Pancreas (tissue), 10 donors: ENCODE measurements around the gene TPX2. TPM values are rescaled to one million over a fixed set of nuclear protein-coding genes. Genes with fewer than 3 reads are reported as not detected.

Experiments used
- ATAC-seq, 4 donors: fragments of 200-7000 bp; cut with Tn5 transposase; one replicate each; pipeline versions ENCODE4 v1.8.0 to v1.9.1; 2020; ENCODE audit warnings: mild to moderate bottlenecking in 4 of 4, moderate library complexity in 4 of 4
- DNase-seq, 6 donors: peaks; one replicate each; pipeline ENCODE4 v3.0.0-alpha.2; 2020
- FAIRE-seq: peaks from 2 replicates; lab custom pipeline; 2012; peaks lifted over from hg19 to GRCh38; lab: Jason Lieb, UNC
- H3K27ac ChIP-seq, 4 donors: fragments of 200-600 bp; sonication (generic); 1 replicate in 3 of 4; 2 replicates in 1 of 4; pipeline versions ENCODE4 v1.5.0 to v1.8.0; 2020
- H3K27me3 ChIP-seq, 4 donors: fragments of 200-600 bp; one replicate each; pipeline ENCODE4 v1.8.0; 2021
- H3K36me3 ChIP-seq, 3 donors: fragments of 200-600 bp; sonication (generic) in 1 of 3; one replicate each; pipeline versions ENCODE4 v1.5.0 to v1.8.0; 2020 to 2021
- H3K4me1 ChIP-seq, 3 donors: fragments of 200-600 bp; one replicate each; pipeline ENCODE4 v1.8.0; 2021
- H3K4me3 ChIP-seq, 4 donors: fragments of 200-600 bp; sonication (generic) in 2 of 4; one replicate each; pipeline versions ENCODE4 v1.5.0 to v1.8.0; 2020 to 2021
- H3K9me3 ChIP-seq, 4 donors: fragments of 200-600 bp; one replicate each; pipeline ENCODE4 v1.8.0; 2021
- WGBS, 2 donors: extraction: QIAGEN DNeasy Blood & Tissue Kit; methylation state at CpG; one replicate each; pipeline ENCODE4 v1.1.7; 2013; 5-methylcytosine and 5-hydroxymethylcytosine counted together
- intact Hi-C, 3 donors: fragments of 100-400 bp; cut with DNase I; formaldehyde crosslinking; loops; one replicate each; pipeline versions ENCODE4 v1.11.1 to v1.14.2; 2022
- polyA plus RNA-seq, 2 donors: library from polyadenylated mRNA; stranded (reverse); fragments of 200-250 nt; gene quantifications; one replicate each; pipeline ENCODE4 v1.2.3, GENCODE V29; 2013
- total RNA-seq, 6 donors: library from RNA; stranded (reverse); fragmentation: NEBNext Ultra II Directional in 4 of 6; extraction: Animal tissue kit (Norgen Biotek cat#: 25700) in 4 of 6; gene quantifications; one replicate each; pipeline versions ENCODE4 v1.2.1 to v1.2.4, GENCODE V29; 2021 to 2023
- TF ChIP-seq, protein P1 (sequence below), 4 donors: fragments of 200-600 bp; sonication (generic) in 3 of 4; IDR thresholded peaks; one replicate each; pipeline versions ENCODE4 v1.5.0 to v1.8.0; 2021; ENCODE audit warnings: antibody characterized with exemption in 4 of 4
- donor health status: healthy with polysubstance abuse.
- donor health status: DM: no; HTN: no; CAD: no; lungs with moderate emphysema.
- donor health status: DM: no; HTN: no; CAD: no.
- donor health status: control.
- donor health status: control.
- donor health status: Bipolar disorder and iron deficiency.
- donor health status: DM: yes; HTN: yes; CAD: no.
- donor health status: DM: no; HTN: no; CAD: no.
- donor health status: DM: no; HTN: no; CAD: no.
- donor health status: DM: yes; HTN: yes; CAD: no.

The TPX2 gene
- total and polyA plus RNA-seq, 8 donors: 0.04 to 1.5 (median 0.40) TPM; not detected in 1

DNA sequence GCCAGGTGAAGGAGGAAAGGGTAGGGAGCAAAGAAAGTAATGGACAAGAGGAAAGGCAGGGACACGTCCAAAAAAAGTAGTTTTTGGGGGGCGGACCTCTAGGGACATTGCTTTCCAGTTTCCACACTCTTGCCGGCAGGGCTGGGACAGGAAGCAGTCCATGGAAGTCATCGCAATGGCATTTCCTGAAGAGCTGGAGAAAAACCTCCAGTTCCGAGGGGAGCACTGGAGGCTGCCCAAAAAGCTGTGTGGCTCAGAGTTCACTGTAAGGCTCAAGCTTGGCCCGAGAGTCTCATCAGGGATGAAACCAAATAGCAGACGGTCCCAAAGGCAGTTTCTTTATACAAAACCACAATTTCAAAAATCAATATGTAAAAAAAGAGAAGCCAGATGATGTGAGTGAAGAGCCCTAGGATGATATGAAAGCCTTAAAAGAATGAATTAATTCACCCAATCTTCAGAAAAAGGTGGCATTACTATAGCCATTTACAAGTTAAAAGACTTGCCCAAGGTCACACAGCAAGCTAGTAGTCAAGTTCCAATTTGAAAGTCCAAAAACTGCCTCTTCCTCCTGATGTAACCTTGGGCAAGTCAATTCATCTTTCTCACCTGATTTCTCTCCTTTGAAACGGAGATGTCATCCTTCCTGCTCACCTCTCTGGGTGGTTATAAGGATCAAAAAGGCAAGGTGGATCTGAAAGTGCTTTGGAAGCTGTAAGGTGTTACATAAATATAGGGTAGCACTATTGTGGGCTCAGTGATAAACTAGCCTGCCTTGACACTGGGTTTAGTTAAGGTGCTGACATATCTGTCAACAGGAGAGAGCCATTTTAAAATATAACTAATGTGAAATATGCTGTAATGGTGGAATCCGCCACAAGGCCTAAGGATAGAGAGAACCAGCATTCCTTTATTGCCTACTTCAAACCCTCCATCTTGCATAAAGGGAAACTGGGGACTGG is 25.5 kb upstream of the TPX2 start:
- peak in 3 of 4 donors; percentile 2 to 17 (median 4) for ATAC-seq
- peaks cover 0 to 5% (median 0%) of the 10 kb centered on the region in 3 donors for H3K36me3 ChIP-seq
- no peaks in the 10 kb centered on the region for H3K9me3 ChIP-seq
- DNase-seq: peak in 2 of 6 donors; percentile 40 to 42
- H3K4me3 ChIP-seq: no peak overlapping the region
- TF ChIP-seq, protein P1, sequence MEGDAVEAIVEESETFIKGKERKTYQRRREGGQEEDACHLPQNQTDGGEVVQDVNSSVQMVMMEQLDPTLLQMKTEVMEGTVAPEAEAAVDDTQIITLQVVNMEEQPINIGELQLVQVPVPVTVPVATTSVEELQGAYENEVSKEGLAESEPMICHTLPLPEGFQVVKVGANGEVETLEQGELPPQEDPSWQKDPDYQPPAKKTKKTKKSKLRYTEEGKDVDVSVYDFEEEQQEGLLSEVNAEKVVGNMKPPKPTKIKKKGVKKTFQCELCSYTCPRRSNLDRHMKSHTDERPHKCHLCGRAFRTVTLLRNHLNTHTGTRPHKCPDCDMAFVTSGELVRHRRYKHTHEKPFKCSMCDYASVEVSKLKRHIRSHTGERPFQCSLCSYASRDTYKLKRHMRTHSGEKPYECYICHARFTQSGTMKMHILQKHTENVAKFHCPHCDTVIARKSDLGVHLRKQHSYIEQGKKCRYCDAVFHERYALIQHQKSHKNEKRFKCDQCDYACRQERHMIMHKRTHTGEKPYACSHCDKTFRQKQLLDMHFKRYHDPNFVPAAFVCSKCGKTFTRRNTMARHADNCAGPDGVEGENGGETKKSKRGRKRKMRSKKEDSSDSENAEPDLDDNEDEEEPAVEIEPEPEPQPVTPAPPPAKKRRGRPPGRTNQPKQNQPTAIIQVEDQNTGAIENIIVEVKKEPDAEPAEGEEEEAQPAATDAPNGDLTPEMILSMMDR (IDR thresholded peaks at IDR 0.05): no peak
- peak overlapping the region; percentile 85 to 93 (median 90) for H3K27ac ChIP-seq
- intact Hi-C loops: no loop called here
- 60 to 61% methylated on average over 9 of the region's 9 CpGs for WGBS, 2 donors
- peaks cover 54 to 72% (median 69%) of the 10 kb centered on the region in 3 donors for H3K4me1 ChIP-seq
- no peak for FAIRE-seq
- no peaks in the 10 kb centered on the region for H3K27me3 ChIP-seq

GRCh38 chr20:31715766-31716165 is 23.3 kb upstream of the TPX2 start:
- WGBS, 2 donors: 56 to 61% methylated on average over 3 of the region's 3 CpGs
- Histone ChIP-seq H3K36me3 (peaks cover 0 to 5% (median 0%) of the 10 kb centered on the region in 3 donors), H3K27ac (peak overlapping the region in 2 of 4 donors; percentile 37 to 59), H3K4me1 (peaks cover 33 to 66% (median 64%) of the 10 kb centered on the region in 3 donors), H3K4me3 (no peak overlapping the region), H3K9me3 (no peaks in the 10 kb centered on the region), H3K27me3 (no peaks in the 10 kb centered on the region)
- intact Hi-C loops: no loop called here
- DNase-seq (no peak), ATAC-seq (no peak), FAIRE-seq (no peak)
- TF ChIP-seq, protein P1 (IDR thresholded peaks at IDR 0.05): no peak

DNA sequence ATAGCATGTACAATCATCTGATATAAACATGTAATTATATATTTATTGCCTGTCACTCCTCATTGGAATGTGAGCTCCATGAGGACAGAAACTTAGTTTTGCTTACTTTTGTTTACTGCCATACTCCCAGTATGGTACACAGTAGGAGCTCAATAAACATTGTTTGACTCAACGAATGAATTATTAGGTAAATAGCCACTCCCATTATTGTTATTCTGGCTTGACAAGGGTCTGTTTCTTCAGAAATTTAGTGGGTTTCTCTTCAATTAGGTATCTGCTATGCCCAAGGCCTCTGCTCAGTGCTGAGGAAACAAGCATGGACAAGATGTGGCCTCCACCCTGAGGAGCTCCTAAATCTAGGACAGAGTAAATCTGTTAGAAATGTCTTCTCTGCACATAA is 22.7 kb upstream of the TPX2 start:
- WGBS, 2 donors: 31 to 50% methylated on average over 1 of the region's 1 CpG
- intact Hi-C loops: no loop called here
- H3K27ac ChIP-seq: peak overlapping the region in 2 of 4 donors; percentile 37 to 59

GRCh38 chr20:31716818-31717477 is 22.1 kb upstream of the TPX2 start:
- H3K27me3 ChIP-seq: no peaks in the 10 kb centered on the region
- no peak for FAIRE-seq
- peak overlapping the region in 2 of 4 donors; percentile 37 to 59 for H3K27ac ChIP-seq
- no peak for DNase-seq
- H3K9me3 ChIP-seq: no peaks in the 10 kb centered on the region
- TF ChIP-seq, protein P1 (IDR thresholded peaks at IDR 0.05): no peak
- peaks cover 23 to 61% (median 54%) of the 10 kb centered on the region in 3 donors for H3K4me1 ChIP-seq
- WGBS, 2 donors: 80% methylated on average over 5 of the region's 5 CpGs
- intact Hi-C loops: no loop called here
- H3K36me3 ChIP-seq: peaks cover 0 to 5% (median 0%) of the 10 kb centered on the region in 3 donors
- peak overlapping the region in 2 of 4 donors; percentile 8 to 95 for H3K4me3 ChIP-seq
- ATAC-seq: no peak

More for the DNA sequence above, 22.7 kb upstream of the TPX2 start:
- Histone ChIP-seq H3K27me3 (no peaks in the 10 kb centered on the region), H3K4me3 (no peak overlapping the region), H3K9me3 (no peaks in the 10 kb centered on the region), H3K36me3 (peaks cover 0 to 5% (median 0%) of the 10 kb centered on the region in 3 donors), H3K4me1 (peaks cover 28 to 64% (median 60%) of the 10 kb centered on the region in 3 donors)
- ATAC-seq (no peak), DNase-seq (no peak), FAIRE-seq (no peak)
- TF ChIP-seq, protein P1 (IDR thresholded peaks at IDR 0.05): no peak
